Measurements from ENCODE around the gene PHKA2. TPM values are rescaled to one million over a fixed set of nuclear protein-coding genes. Genes with fewer than 3 reads are reported as not detected.

PHKA2 gene
- total RNA-seq, 1 experiment from 2014 or later: 43.0 TPM

DNA sequence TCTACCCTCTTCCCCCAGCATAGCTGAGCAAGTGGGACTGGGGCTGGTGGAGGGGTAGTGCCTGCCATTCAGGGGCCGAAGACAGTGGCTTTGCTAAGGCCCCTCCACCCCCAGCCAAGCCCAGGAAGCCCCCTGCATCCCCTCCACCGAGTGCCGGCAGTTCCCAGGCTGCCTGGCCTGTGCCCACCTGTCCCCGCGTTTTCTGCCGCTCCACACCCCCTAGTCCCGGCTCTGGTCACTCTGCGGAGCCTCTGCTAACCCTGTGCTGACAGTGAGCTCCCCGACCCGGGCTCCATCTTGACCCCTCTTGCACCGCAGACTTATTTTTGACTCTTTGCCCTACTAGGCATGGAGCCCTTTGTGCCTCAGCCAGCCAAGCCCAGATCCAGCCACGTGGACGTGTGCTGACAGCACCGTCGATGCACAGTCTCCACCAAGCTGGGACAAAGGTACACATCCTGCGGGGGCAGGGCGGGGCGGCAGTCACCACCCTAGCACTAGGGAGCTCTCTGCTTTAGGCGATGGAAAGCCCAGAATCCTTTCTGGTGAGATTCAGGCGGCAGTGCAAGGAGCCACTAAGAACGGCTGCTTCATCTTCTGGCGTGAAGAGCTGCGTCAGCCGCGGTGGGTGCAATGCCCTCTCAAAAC, 96.6 kb downstream of the PHKA2 start:
- BruUV-seq (replicated peaks): TSS peak; percentile 31
- DNase-seq: peak in 1 of 2 experiments; percentile 24
- CTCF ChIA-PET: interaction anchor here (0.6 to 2.4 kb wide), 6 partner anchors 100 to 477 kb away, joined by 3 to 9 read pairs (median 4); partner anchors contain the start of gene CDKL5
- Histone ChIP-seq H3K27me3 (replicated peaks; ENCODE audit: control insufficient read depth, insufficient read depth, low read length) (no peaks in the 10 kb centered on the region), H3K9me3 (no peaks in the 10 kb centered on the region), H3K4me1 (peaks cover 42% of the 10 kb centered on the region), H3K36me3 (ENCODE audit: control insufficient read depth, insufficient read depth, low read length) (no peaks in the 10 kb centered on the region; the same call in 1 of the 2 replicates), H3K4me3 (ENCODE audit: low read depth, low read length) (peak overlapping the region; percentile 34)
- peaks cover 36% of the 10 kb centered on the region for H3K36me3 Mint-ChIP-seq (ENCODE audit: insufficient read depth, unreplicated experiment)
- H3K9me3 Mint-ChIP-seq (ENCODE audit: unreplicated experiment): no peaks in the 10 kb centered on the region
- no peaks in the 10 kb centered on the region for H3K27me3 Mint-ChIP-seq (ENCODE audit: insufficient read depth, unreplicated experiment)
- peak overlapping the region; percentile 79 for H3K4me3 Mint-ChIP-seq (ENCODE audit: unreplicated experiment)
- POLR2A ChIA-PET: interaction anchor here (0.6 kb wide), 1 partner anchor 477 kb away, joined by 3 read pairs; no protein-coding TSS in a partner anchor
- TF ChIP-seq, protein P1, sequence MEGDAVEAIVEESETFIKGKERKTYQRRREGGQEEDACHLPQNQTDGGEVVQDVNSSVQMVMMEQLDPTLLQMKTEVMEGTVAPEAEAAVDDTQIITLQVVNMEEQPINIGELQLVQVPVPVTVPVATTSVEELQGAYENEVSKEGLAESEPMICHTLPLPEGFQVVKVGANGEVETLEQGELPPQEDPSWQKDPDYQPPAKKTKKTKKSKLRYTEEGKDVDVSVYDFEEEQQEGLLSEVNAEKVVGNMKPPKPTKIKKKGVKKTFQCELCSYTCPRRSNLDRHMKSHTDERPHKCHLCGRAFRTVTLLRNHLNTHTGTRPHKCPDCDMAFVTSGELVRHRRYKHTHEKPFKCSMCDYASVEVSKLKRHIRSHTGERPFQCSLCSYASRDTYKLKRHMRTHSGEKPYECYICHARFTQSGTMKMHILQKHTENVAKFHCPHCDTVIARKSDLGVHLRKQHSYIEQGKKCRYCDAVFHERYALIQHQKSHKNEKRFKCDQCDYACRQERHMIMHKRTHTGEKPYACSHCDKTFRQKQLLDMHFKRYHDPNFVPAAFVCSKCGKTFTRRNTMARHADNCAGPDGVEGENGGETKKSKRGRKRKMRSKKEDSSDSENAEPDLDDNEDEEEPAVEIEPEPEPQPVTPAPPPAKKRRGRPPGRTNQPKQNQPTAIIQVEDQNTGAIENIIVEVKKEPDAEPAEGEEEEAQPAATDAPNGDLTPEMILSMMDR (IDR thresholded peaks at IDR 0.05; ENCODE audit: insufficient read depth in 1 of 2, low read depth in 1 of 2, low read length in 1 of 2, severe bottlenecking in 1 of 2, unreplicated experiment in 1 of 2): no peak
- intact Hi-C loops (cut with micrococcal nuclease; ENCODE audit: unreplicated experiment): loop anchor here (2.0 to 5.0 kb wide), 2 partner anchors 215 to 270 kb away; partner anchors contain the start of gene RS1
- peak overlapping the region; percentile 92 for H3K27ac Mint-ChIP-seq (ENCODE audit: unreplicated experiment)
- peaks cover 20% of the 10 kb centered on the region for H3K4me1 Mint-ChIP-seq (ENCODE audit: low read depth, unreplicated experiment)

DNA sequence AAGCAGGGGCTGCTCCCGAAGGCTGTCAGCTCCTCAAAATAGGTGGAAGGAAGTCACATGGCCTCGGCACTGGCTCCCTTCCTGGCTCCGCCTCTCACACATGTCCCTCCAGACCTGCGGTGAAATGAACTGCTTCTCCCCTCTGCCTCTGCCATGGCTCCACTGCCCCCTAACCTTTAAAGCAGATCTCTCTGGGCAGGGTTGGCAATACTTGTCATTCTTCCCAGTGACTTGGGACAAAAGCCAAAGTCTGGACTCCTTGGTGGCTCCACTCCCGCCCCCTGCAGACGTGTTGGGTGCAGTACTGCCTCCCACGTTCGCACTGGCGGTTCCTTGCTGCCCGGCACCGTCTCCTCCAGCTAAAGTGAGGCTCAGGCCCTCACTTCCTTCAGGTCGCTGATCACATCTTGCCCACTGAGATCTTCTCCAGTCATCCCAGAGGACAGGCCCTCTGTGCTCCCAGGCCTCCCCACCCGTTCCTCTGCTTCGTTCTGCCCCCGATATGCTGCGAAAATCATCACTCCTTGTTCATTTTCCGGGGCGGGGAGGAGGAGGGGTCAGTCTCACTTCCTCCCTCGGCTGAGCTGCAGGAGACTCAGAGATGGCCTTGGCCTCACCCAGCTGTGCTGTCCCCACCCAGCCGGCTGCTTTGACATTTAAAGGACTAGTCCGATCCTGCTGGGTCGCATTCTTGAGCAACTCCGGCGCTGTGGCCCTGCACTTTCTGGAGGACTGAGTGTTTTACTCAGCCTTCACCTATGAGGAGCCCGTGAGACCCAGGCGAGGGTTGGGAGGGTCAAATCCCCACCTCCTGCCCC, 97.4 kb downstream of the PHKA2 start:
- TF ChIP-seq, protein P1 (IDR thresholded peaks at IDR 0.05; ENCODE audit: insufficient read depth in 1 of 2, low read depth in 1 of 2, low read length in 1 of 2, severe bottlenecking in 1 of 2, unreplicated experiment in 1 of 2): peak; percentile 39 to 68
- Mint-ChIP-seq H3K27me3 (ENCODE audit: insufficient read depth, unreplicated experiment) (no peaks in the 10 kb centered on the region), H3K36me3 (ENCODE audit: insufficient read depth, unreplicated experiment) (peaks cover 35% of the 10 kb centered on the region), H3K9me3 (ENCODE audit: unreplicated experiment) (no peaks in the 10 kb centered on the region), H3K27ac (ENCODE audit: unreplicated experiment) (peak overlapping the region; percentile 92), H3K4me1 (ENCODE audit: low read depth, unreplicated experiment) (peaks cover 20% of the 10 kb centered on the region), H3K4me3 (ENCODE audit: unreplicated experiment) (peak overlapping the region; percentile 79)
- Histone ChIP-seq H3K4me3 (ENCODE audit: low read depth, low read length) (peak overlapping the region; percentile 34), H3K4me1 (peaks cover 47% of the 10 kb centered on the region), H3K27me3 (replicated peaks; ENCODE audit: control insufficient read depth, insufficient read depth, low read length) (no peaks in the 10 kb centered on the region), H3K9me3 (no peaks in the 10 kb centered on the region), H3K36me3 (ENCODE audit: control insufficient read depth, insufficient read depth, low read length) (no peaks in the 10 kb centered on the region; the same call in 1 of the 2 replicates)
- ChIA-PET CTCF (interaction anchor here (0.6 to 2.4 kb wide), 5 partner anchors 99 to 477 kb away, joined by 3 to 9 read pairs (median 4); no protein-coding TSS in a partner anchor), POLR2A (interaction anchor here (0.6 to 1.7 kb wide), 3 partner anchors 39 to 476 kb away, joined by 3 to 5 read pairs (median 4); no protein-coding TSS in a partner anchor)
- DNase-seq: peak; percentile 86 to 90
- intact Hi-C loops (cut with micrococcal nuclease; ENCODE audit: unreplicated experiment): loop anchor here (1.0 to 5.0 kb wide), 7 partner anchors 38 to 495 kb away; partner anchors contain the start of gene RS1
- no TSS peak for BruUV-seq (replicated peaks)

DNA sequence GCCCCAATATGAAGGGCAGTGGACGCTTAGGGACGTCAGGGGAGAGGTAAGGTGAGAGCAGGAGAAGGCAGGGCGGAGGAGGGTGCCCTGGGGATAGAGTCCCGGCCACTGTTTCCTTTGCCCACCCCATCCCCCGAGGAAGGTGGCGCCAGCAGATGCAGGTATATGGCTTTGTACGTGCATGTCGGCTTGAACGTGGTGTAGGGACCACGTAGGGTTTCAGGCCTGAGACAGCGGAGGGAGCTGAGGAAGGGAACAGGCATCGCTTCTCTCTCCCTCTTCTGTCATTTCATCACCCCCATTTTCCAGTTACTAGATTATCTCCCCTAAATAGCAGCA, 97.9 kb downstream of the PHKA2 start:
- intact Hi-C loops (cut with micrococcal nuclease; ENCODE audit: unreplicated experiment): loop anchor here (1.0 to 5.0 kb wide), 7 partner anchors 38 to 495 kb away; partner anchors contain the start of gene RS1
- peak overlapping the region; percentile 79 for H3K4me3 Mint-ChIP-seq (ENCODE audit: unreplicated experiment)
- Histone ChIP-seq H3K36me3 (ENCODE audit: control insufficient read depth, insufficient read depth, low read length) (no peaks in the 10 kb centered on the region; the same call in 1 of the 2 replicates), H3K4me1 (peaks cover 47% of the 10 kb centered on the region), H3K27me3 (replicated peaks; ENCODE audit: control insufficient read depth, insufficient read depth, low read length) (no peaks in the 10 kb centered on the region), H3K9me3 (no peaks in the 10 kb centered on the region), H3K4me3 (ENCODE audit: low read depth, low read length) (peak overlapping the region; percentile 34)
- peaks cover 31% of the 10 kb centered on the region for H3K36me3 Mint-ChIP-seq (ENCODE audit: insufficient read depth, unreplicated experiment)
- TF ChIP-seq, protein P1 (IDR thresholded peaks at IDR 0.05; ENCODE audit: insufficient read depth in 1 of 2, low read depth in 1 of 2, low read length in 1 of 2, severe bottlenecking in 1 of 2, unreplicated experiment in 1 of 2): no peak
- ChIA-PET POLR2A (interaction anchor here (0.8 to 1.7 kb wide), 2 partner anchors 38 to 269 kb away, joined by 4 to 5 read pairs; no protein-coding TSS in a partner anchor), CTCF (interaction anchor here (1.3 to 2.4 kb wide), 3 partner anchors 193 to 476 kb away, joined by 3 to 9 read pairs (median 4); no protein-coding TSS in a partner anchor)
- H3K9me3 Mint-ChIP-seq (ENCODE audit: unreplicated experiment): no peaks in the 10 kb centered on the region
- peak in 1 of 2 experiments; percentile 29 for DNase-seq
- no peaks in the 10 kb centered on the region for H3K27me3 Mint-ChIP-seq (ENCODE audit: insufficient read depth, unreplicated experiment)
- H3K27ac Mint-ChIP-seq (ENCODE audit: unreplicated experiment): peak overlapping the region; percentile 92
- BruUV-seq (replicated peaks): TSS peak; percentile 53
- peaks cover 20% of the 10 kb centered on the region for H3K4me1 Mint-ChIP-seq (ENCODE audit: low read depth, unreplicated experiment)
